Measurements from ENCODE around the gene PSME1.
"Not testable (repeated sequence)": the region's sequence is repeated elsewhere in the genome, so short reads cannot be mapped to it uniquely, and the experiment has no call there.

The PSME1 gene

GRCh38 chr14:24098927-24099813 is 36.8 kb upstream of the PSME1 start:
- H3K36me3 Mint-ChIP-seq, result peaks cover 39 to 67% of the 10 kb centered on the region in 2 donors
- H3K27me3 Mint-ChIP-seq, result no peaks in the 10 kb centered on the region
- H3K27ac Mint-ChIP-seq, result peak overlapping the region; percentile 81

DNA sequence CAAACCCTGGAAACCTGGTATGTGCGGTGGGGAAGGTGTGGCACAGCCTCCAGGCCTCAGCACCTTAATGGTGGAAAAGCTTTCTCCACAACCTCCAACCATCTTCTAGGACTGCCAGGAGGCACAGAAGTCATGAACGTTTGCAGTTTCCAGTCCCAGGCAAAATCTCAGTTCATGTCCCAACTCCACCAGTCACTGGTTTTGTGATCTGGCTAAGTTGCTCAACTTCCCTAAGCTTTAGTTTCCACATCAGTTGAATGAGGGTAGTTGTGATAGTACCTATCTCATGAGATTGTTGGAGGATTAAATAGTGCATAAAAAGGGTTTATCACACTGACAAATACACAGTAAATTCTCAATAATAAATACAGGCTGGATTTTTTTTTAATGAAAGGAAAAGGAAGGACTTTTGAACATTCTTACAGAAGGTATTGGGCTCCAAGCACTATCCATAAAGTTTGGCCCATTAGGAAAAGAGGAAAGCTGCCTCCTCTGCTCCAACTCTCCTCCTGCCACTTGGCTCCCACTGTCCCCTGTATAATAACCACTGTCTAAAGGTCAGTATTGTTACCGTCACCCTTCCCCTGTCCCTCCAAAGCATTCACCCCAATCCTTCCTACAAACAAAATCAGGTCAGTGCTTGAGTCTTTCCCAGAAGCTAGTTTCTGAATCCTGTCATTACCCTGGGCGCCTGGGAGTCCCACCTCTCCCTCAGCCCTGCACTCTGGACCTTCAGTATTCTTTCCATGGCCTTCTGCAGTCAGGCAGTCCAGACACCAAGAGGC is 35.6 kb upstream of the PSME1 start:
- H3K4me1 Mint-ChIP-seq, result peaks cover 15 to 20% of the 10 kb centered on the region in 2 donors
- H3K4me3 Mint-ChIP-seq, result no peak overlapping the region
- DNase-seq (no peak), ATAC-seq (replicated peaks) (no peak)
- H3K27ac Mint-ChIP-seq, result peak overlapping the region; percentile 78
- H3K9me3 Mint-ChIP-seq, result peaks cover 0 to 4% of the 10 kb centered on the region in 2 donors
- H3K36me3 Mint-ChIP-seq, result peaks cover 37 to 66% of the 10 kb centered on the region in 2 donors
- H3K27me3 Mint-ChIP-seq, result no peaks in the 10 kb centered on the region

More at GRCh38 chr14:24098927-24099813, 36.8 kb upstream of the PSME1 start:
- Mint-ChIP-seq H3K4me3 (no peak overlapping the region), H3K9me3 (no peaks in the 10 kb centered on the region), H3K4me1 (peaks cover 17 to 30% of the 10 kb centered on the region in 2 donors)
- DNase-seq (no peak), ATAC-seq (replicated peaks) (no peak)

GRCh38 chr14:24100982-24101494 is 35.0 kb upstream of the PSME1 start:
- no peak for ATAC-seq (replicated peaks)
- H3K36me3 Mint-ChIP-seq, result peaks cover 35 to 62% of the 10 kb centered on the region in 2 donors
- H3K4me1 Mint-ChIP-seq, result peaks cover 13 to 17% of the 10 kb centered on the region in 2 donors
- H3K27me3 Mint-ChIP-seq, result no peaks in the 10 kb centered on the region
- peaks cover 0 to 4% of the 10 kb centered on the region in 2 donors for H3K9me3 Mint-ChIP-seq
- DNase-seq, result no peak
- H3K4me3 Mint-ChIP-seq, result no peak overlapping the region
- H3K27ac Mint-ChIP-seq, result peak overlapping the region; percentile 78

- peaks cover 0 to 4% of the 10 kb centered on the region in 2 donors for H3K9me3 Mint-ChIP-seq
- no peaks in the 10 kb centered on the region for H3K27me3 Mint-ChIP-seq
- no peak overlapping the region for H3K27ac Mint-ChIP-seq
- peaks cover 29 to 54% of the 10 kb centered on the region in 2 donors for H3K36me3 Mint-ChIP-seq
- no peak for ATAC-seq (replicated peaks)
- no peak overlapping the region for H3K4me3 Mint-ChIP-seq
- peaks cover 9 to 12% of the 10 kb centered on the region in 2 donors for H3K4me1 Mint-ChIP-seq
- DNase-seq, result no peak
Observed at GRCh38 chr14:24102357-24103048, 33.5 kb upstream of the PSME1 start.

DNA sequence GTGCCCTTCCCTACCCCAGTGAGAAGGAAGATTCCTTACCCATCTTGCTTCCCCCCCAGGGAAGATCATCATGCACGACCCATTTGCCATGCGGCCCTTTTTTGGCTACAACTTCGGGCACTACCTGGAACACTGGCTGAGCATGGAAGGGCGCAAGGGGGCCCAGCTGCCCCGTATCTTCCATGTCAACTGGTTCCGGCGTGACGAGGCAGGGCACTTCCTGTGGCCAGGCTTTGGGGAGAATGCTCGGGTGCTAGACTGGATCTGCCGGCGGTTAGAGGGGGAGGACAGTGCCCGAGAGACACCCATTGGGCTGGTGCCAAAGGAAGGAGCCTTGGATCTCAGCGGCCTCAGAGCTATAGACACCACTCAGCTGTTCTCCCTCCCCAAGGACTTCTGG is 32.5 kb upstream of the PSME1 start:
- DNase-seq (no peak), ATAC-seq (replicated peaks) (no peak)
- Mint-ChIP-seq H3K4me1 (peaks cover 9 to 14% of the 10 kb centered on the region in 2 donors), H3K36me3 (peaks cover 25 to 50% of the 10 kb centered on the region in 2 donors), H3K27me3 (no peaks in the 10 kb centered on the region), H3K27ac (no peak overlapping the region), H3K9me3 (peaks cover 0 to 4% of the 10 kb centered on the region in 2 donors), H3K4me3 (no peak overlapping the region)

- not testable (repeated sequence) for H3K4me3 Mint-ChIP-seq; DNase-seq; H3K9me3 Mint-ChIP-seq; ATAC-seq (replicated peaks); H3K27me3 Mint-ChIP-seq; H3K27ac Mint-ChIP-seq
- Mint-ChIP-seq H3K4me1 (peaks cover 10 to 18% of the 10 kb centered on the region in 2 donors), H3K36me3 (peaks cover 15 to 37% of the 10 kb centered on the region in 2 donors)
Observed at GRCh38 chr14:24105609-24106239, 30.3 kb upstream of the PSME1 start.

DNA sequence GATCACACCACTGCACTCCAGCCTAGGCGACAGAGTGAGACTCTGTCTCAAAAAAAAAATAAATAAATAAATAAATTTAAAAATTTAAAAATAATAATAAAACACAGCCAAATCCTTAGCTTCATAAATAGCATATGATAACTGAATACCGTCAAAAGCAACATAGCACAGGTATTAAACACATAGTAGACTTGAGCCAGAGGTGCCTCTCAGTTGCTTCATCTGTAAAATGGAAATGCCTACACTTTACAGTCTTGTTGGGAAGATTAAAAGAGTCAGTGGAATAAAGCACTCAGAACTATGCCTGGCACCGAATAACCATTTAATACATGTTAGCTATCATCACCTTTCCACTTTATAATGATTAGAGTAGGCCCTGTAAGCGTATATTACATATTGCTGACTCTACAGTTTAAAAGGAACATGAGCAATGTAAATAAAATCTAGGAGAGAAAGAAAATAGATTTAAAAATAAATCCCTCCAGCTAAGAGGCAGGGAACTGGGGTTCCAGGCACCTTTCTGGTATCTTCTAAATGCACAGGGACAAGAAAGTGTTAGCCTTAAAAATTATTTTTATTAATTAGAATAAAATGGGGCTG is 29.2 kb upstream of the PSME1 start:
- Mint-ChIP-seq H3K4me3 (no peak overlapping the region), H3K36me3 (peaks cover 11 to 29% of the 10 kb centered on the region in 2 donors), H3K9me3 (peaks cover 0 to 4% of the 10 kb centered on the region in 2 donors), H3K4me1 (peaks cover 8 to 15% of the 10 kb centered on the region in 2 donors), H3K27me3 (no peaks in the 10 kb centered on the region), H3K27ac (no peak overlapping the region)
- DNase-seq (no peak), ATAC-seq (replicated peaks) (no peak)

DNA sequence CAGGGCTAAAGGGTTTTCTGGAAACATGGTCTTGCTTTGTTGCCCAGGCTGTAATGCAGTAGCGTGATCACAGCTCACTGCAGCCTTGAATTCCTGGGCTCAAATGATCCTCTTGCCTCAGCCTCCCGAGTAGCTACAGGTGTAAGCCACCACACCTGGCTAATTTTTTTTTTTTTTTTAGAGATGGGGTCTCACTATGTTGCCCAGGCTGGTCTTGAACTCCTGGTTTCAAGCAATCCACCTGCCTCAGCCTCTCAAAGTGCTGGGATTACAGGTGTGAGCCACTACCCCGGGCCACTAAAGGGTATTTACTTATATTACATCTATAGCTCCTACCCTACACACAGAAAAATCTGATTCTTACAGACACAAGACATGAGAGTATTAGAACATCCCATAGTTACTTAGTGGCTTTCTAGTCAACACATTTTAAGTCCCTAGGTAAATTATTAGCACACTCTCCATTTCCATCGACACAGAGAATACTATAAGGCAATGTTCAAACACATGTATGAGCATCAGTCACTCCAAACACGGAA is 27.6 kb upstream of the PSME1 start:
- H3K27me3 Mint-ChIP-seq, result no peaks in the 10 kb centered on the region
- H3K4me1 Mint-ChIP-seq, result peaks cover 8 to 15% of the 10 kb centered on the region in 2 donors
- H3K36me3 Mint-ChIP-seq, result peaks cover 1 to 17% of the 10 kb centered on the region in 2 donors
- DNase-seq (no peak), ATAC-seq (replicated peaks) (no peak)
- H3K9me3 Mint-ChIP-seq, result peaks cover 0 to 4% of the 10 kb centered on the region in 2 donors
- peak overlapping the region; percentile 90 for H3K27ac Mint-ChIP-seq
- peak overlapping the region; percentile 8 to 55 for H3K4me3 Mint-ChIP-seq

GRCh38 chr14:24110060-24110459 is 25.9 kb upstream of the PSME1 start:
- Mint-ChIP-seq H3K27ac (no peak overlapping the region), H3K36me3 (peaks cover under 1 to 4% of the 10 kb centered on the region in 2 donors), H3K27me3 (no peaks in the 10 kb centered on the region), H3K4me3 (no peak overlapping the region), H3K9me3 (no peaks in the 10 kb centered on the region), H3K4me1 (peaks cover 11 to 15% of the 10 kb centered on the region in 2 donors)
- DNase-seq (no peak), ATAC-seq (replicated peaks) (no peak)

DNA sequence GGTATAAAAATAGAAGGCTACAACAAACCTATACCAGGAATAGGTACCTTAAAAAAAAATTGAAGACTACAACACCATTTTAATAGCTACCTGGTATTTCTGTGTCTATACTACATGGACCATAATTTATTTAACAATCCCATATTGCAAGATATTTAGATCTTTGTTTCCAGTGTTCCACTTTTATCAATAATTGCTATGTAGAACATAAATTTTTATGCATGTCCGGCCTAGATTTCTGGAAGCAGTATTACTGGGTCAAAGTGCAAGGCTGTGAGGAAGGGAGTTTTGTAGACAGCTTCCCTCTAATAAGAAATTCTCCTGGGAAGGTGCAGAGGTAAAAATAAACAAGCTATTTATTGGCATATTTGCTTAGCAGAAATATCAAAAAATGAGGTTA is 25.5 kb upstream of the PSME1 start:
- peaks cover 5 to 7% of the 10 kb centered on the region in 2 donors for H3K36me3 Mint-ChIP-seq
- H3K9me3 Mint-ChIP-seq, result no peaks in the 10 kb centered on the region
- H3K27ac Mint-ChIP-seq, result no peak overlapping the region
- no peaks in the 10 kb centered on the region for H3K27me3 Mint-ChIP-seq
- peaks cover 15 to 20% of the 10 kb centered on the region in 2 donors for H3K4me1 Mint-ChIP-seq
- DNase-seq, result no peak
- ATAC-seq (replicated peaks), result no peak
- no peak overlapping the region for H3K4me3 Mint-ChIP-seq

- H3K4me3 Mint-ChIP-seq, result peak overlapping the region; percentile 97 to 99
- peaks cover 15 to 32% of the 10 kb centered on the region in 2 donors for H3K36me3 Mint-ChIP-seq
- DNase-seq, result no peak
- peaks cover 25 to 29% of the 10 kb centered on the region in 2 donors for H3K4me1 Mint-ChIP-seq
- H3K9me3 Mint-ChIP-seq, result no peaks in the 10 kb centered on the region
- ATAC-seq (replicated peaks), result no peak
- H3K27me3 Mint-ChIP-seq, result no peaks in the 10 kb centered on the region
- peak overlapping the region; percentile 100 for H3K27ac Mint-ChIP-seq
Observed at GRCh38 chr14:24113379-24113800, 22.6 kb upstream of the PSME1 start.

DNA sequence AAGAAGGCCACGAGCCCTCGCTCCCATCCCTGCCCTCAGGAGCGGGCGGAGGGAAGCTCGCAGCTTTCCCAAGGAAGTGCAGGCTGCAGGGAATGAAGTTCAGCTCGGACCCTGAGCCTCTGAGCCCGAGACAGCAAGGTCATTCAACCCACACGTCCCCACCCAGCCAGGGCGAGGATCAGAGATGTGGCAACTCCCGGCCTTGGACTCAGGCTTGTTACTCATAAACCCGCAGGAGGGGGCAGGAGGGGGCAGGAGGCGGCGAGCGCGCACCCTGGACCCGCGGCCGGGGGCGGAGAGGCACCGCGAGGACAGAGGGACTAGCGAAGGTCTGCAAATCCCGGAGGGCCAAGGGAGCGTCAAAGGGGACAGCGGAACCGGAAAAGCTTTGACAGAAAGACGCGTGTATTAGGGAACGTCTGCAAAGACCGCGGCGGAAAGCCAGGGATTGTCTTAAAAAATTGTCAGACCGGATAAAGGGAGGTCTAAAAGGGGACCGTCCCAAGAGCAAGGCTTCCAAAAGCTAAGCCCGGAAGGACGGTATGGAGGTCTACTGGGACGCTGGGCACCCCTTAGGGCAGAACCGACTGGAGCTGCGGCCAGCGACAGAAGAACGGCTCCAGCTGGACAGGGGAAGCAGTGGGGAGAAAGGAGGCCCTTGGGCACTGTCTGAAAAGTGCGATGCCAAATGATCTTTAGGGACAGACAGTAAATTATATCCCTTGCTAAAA is 22.0 kb upstream of the PSME1 start:
- Mint-ChIP-seq H3K27me3 (no peaks in the 10 kb centered on the region), H3K4me1 (peaks cover 23 to 25% of the 10 kb centered on the region in 2 donors), H3K36me3 (peaks cover 20 to 38% of the 10 kb centered on the region in 2 donors), H3K4me3 (peak overlapping the region; percentile 97 to 99), H3K27ac (peak overlapping the region; percentile 100), H3K9me3 (no peaks in the 10 kb centered on the region)
- ATAC-seq (replicated peaks), result peak; percentile 56 to 59
- peak; percentile 89 for DNase-seq

Measured in stimulated activated naive B cell treated with anti-CD40 and anti-IgM and Interleukin-4, amounts not matched to agents 10 μg/mL and 1 μg/mL and 100 μg/mL, for 72 hours (primary cell).